Stomach smooth muscle (tissue), 2 donors: ENCODE measurements around the gene TPST2.

Experiments
- H3K27ac ChIP-seq: one replicate; pipeline ENCODE4 v1.7.0; 2013; ENCODE audit warnings: mild to moderate bottlenecking, low read length, inconsistent platforms
- H3K27me3 ChIP-seq, 2 donors: one replicate each; pipeline ENCODE4 v1.7.0; 2013; ENCODE audit warnings: low read length in 2 of 2; ENCODE audit not compliant: insufficient read depth in 2 of 2, control insufficient read depth in 1 of 2
- H3K36me3 ChIP-seq, 2 donors: one replicate each; pipeline ENCODE4 v1.7.0; 2013; ENCODE audit warnings: low read length in 2 of 2; ENCODE audit not compliant: control insufficient read depth in 2 of 2, insufficient read depth in 2 of 2
- H3K4me1 ChIP-seq: one replicate; pipeline ENCODE4 v1.7.0; 2013; ENCODE audit warnings: low read length; ENCODE audit not compliant: control insufficient read depth, insufficient read depth
- H3K4me3 ChIP-seq, 2 donors: one replicate each; pipeline ENCODE4 v1.7.0; 2013; ENCODE audit warnings: low read length in 2 of 2
- H3K9ac ChIP-seq, 2 donors: one replicate each; pipeline ENCODE4 v1.7.0; 2013; ENCODE audit warnings: low read length in 2 of 2, mild to moderate bottlenecking in 1 of 2
- H3K9me3 ChIP-seq, 2 donors: one replicate each; pipeline ENCODE4 v1.7.0; 2013; ENCODE audit warnings: low read length in 2 of 2; ENCODE audit not compliant: control insufficient read depth in 2 of 2
- donor health status: healthy.
- donor health status: Pancreatic carcinoma.

The TPST2 gene

GRCh38 chr22:26483043-26483438 lies 106.9 kb downstream of the TPST2 start:
- no peaks in the 10 kb centered on the region for H3K27me3 ChIP-seq
- peaks cover 35% of the 10 kb centered on the region for H3K4me1 ChIP-seq
- peaks cover 12 to 14% of the 10 kb centered on the region in 2 donors for H3K36me3 ChIP-seq
- H3K9ac ChIP-seq: peak overlapping the region; percentile 96 to 98
- H3K9me3 ChIP-seq: no peaks in the 10 kb centered on the region
- peak overlapping the region; percentile 89 for H3K27ac ChIP-seq
- H3K4me3 ChIP-seq: peak overlapping the region; percentile 78 to 88

DNA sequence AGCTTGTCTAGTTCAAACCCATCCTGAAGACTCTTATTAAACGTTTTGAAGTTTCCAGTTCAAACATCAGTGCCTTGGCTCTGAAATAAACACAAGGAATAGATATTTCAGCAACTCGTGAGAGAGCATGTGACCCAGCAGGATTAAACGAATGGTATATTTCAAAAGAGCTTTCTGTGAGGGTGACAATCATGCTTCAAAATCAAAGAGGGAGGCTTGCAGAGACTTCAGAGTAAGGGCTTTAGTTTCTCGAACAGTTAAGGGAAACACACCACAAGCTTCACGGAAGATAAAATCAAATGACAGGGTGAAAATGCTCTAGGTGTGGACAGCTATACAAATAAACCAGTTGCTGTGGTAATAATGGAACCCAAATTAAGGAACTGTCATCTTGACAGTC lies 107.8 kb downstream of the TPST2 start:
- peaks cover 35% of the 10 kb centered on the region for H3K4me1 ChIP-seq
- H3K27ac ChIP-seq: no peak overlapping the region
- H3K36me3 ChIP-seq: peaks cover 7 to 15% of the 10 kb centered on the region in 2 donors
- H3K9ac ChIP-seq: no peak overlapping the region
- H3K9me3 ChIP-seq: no peaks in the 10 kb centered on the region
- H3K27me3 ChIP-seq: no peaks in the 10 kb centered on the region
- H3K4me3 ChIP-seq: no peak overlapping the region

DNA sequence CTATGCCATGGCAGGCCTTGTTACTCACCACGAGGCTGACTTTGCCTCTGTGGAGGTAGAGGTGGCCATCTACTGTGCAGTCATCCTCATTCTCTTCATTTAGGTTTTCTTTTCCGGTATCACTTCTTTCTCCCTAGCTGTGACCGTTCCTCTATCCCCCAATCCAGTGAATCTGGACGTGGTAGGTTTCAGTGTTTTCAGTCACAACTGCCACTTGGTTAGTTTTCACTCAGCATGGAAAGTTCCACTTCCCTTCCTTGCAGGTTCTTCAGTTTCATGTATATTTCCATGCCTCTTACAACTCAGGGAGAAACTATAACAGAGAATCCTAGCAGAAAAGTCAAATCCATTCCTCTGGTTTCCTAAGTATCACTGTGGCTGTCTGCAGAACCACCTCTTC lies 108.2 kb downstream of the TPST2 start:
- Histone ChIP-seq H3K9me3 (no peaks in the 10 kb centered on the region), H3K4me1 (peaks cover 35% of the 10 kb centered on the region), H3K36me3 (peaks cover 10 to 19% of the 10 kb centered on the region in 2 donors), H3K4me3 (no peak overlapping the region), H3K27me3 (no peaks in the 10 kb centered on the region), H3K27ac (no peak overlapping the region), H3K9ac (no peak overlapping the region)

GRCh38 chr22:26481112-26481693 lies 108.7 kb downstream of the TPST2 start:
- Histone ChIP-seq H3K4me1 (peaks cover 35% of the 10 kb centered on the region), H3K27me3 (no peaks in the 10 kb centered on the region), H3K9ac (no peak overlapping the region), H3K9me3 (no peaks in the 10 kb centered on the region), H3K4me3 (no peak overlapping the region), H3K36me3 (peaks cover 12 to 22% of the 10 kb centered on the region in 2 donors), H3K27ac (no peak overlapping the region)

GRCh38 chr22:26480611-26480932 lies 109.4 kb downstream of the TPST2 start:
- Histone ChIP-seq H3K27me3 (no peaks in the 10 kb centered on the region), H3K27ac (no peak overlapping the region), H3K4me3 (peak overlapping the region in 1 of 2 donors; percentile 29), H3K9me3 (no peaks in the 10 kb centered on the region), H3K9ac (no peak overlapping the region), H3K36me3 (peaks cover 12 to 24% of the 10 kb centered on the region in 2 donors), H3K4me1 (peaks cover 33% of the 10 kb centered on the region)

DNA sequence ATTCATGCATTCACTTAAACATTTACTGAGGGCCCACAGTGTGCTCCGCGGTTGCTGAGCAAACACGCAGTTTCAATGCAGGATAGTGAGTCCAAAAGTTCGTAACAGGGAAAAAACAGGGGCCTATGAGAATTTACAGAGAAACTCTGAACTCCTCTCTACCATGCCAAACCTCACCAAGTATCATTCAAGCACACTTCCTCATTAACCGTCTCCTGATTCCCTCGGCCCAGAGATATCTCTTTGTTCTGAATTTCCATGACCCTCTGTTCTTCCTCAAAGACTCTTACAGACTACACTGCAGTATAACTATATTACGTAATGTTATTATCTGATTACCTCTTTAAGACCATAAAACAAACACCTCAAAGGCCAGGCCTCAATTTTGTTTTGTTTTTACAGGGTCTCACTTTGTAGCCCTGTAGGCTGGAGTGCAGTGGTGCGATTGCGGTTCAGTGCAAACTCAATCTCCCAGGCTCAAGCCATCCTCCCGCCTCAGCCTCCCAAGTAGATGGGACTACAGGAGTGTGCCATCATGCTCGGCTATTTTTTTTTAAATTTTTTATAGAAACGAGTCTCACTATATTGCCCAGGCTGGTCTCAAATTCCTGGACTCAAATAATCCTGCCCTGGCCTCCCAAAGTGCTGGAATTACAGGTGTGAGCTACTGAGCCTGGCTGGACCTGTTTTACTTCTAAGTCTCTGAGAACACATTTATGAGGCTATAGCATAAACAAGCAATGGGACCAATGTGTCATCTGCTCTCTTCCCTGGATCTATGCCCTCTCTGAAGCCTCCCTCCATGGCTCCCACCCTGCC lies 109.9 kb downstream of the TPST2 start:
- H3K27me3 ChIP-seq: no peaks in the 10 kb centered on the region
- H3K9ac ChIP-seq: no peak overlapping the region
- peaks cover 12 to 24% of the 10 kb centered on the region in 2 donors for H3K36me3 ChIP-seq
- peak overlapping the region in 1 of 2 donors; percentile 29 for H3K4me3 ChIP-seq
- H3K4me1 ChIP-seq: peaks cover 29% of the 10 kb centered on the region
- H3K9me3 ChIP-seq: no peaks in the 10 kb centered on the region
- no peak overlapping the region for H3K27ac ChIP-seq

GRCh38 chr22:26479043-26479791 lies 110.7 kb downstream of the TPST2 start:
- Histone ChIP-seq H3K36me3 (peaks cover 17 to 28% of the 10 kb centered on the region in 2 donors), H3K4me3 (no peak overlapping the region), H3K27ac (no peak overlapping the region), H3K9ac (no peak overlapping the region), H3K27me3 (no peaks in the 10 kb centered on the region), H3K9me3 (no peaks in the 10 kb centered on the region), H3K4me1 (peaks cover 22% of the 10 kb centered on the region)

GRCh38 chr22:26477341-26477731 lies 112.6 kb downstream of the TPST2 start:
- no peak overlapping the region for H3K4me3 ChIP-seq
- H3K27ac ChIP-seq: no peak overlapping the region
- no peaks in the 10 kb centered on the region for H3K27me3 ChIP-seq
- no peak overlapping the region for H3K9ac ChIP-seq
- H3K36me3 ChIP-seq: peaks cover 26 to 37% of the 10 kb centered on the region in 2 donors
- H3K4me1 ChIP-seq: peaks cover 13% of the 10 kb centered on the region
- no peaks in the 10 kb centered on the region for H3K9me3 ChIP-seq

DNA sequence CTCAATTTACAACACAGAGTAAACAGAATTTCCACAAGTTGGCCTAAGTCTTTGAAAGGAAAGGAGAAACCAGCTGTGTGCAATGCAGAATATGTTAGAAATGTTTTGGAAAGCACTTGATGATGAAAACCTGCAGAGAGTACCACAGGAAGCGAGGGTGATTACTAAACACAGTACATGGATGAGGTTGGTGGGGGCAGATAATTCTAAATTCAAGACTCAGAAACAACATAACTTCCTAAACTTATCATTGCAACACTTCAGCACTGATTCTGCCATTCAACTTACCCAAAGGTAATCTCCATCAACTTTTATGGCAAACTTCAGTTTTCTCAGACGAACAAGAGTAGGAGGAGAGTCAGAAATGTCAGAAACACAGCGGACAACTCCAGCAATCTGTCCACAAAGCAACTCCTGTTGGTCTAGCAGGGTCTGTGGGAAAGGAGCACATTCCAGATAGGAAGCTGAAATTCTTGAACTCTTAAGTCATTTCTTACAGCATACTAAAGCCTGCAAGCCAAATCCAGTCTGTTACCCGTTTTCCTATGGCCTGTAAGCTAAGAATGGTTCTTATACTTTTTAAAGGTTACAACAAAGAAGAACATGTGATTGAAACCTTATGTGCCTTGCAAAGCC lies 113.1 kb downstream of the TPST2 start:
- Histone ChIP-seq H3K4me1 (peaks cover 13% of the 10 kb centered on the region), H3K27ac (no peak overlapping the region), H3K9me3 (no peaks in the 10 kb centered on the region), H3K36me3 (peaks cover 31 to 41% of the 10 kb centered on the region in 2 donors), H3K9ac (no peak overlapping the region), H3K4me3 (no peak overlapping the region), H3K27me3 (no peaks in the 10 kb centered on the region)

DNA sequence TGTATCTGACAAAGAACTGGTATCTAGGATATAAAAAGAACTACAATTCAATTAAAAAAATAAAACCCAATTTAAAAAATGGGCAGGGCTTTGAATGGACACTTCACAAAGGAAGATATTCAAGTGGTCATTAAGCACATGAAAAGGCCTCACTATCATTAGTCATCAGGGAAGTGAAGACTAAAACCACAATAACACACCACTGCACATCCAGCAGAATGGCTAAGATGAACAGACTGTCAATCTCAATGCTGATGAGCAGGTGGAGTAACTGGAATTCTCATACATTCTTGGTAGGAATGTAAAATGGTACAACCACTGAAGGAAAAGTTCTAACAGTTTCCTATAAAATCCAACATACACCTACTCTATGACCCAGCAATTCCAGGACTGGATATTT lies 115.2 kb downstream of the TPST2 start:
- Histone ChIP-seq H3K9me3 (no peaks in the 10 kb centered on the region), H3K36me3 (peaks cover 41 to 55% of the 10 kb centered on the region in 2 donors), H3K27me3 (no peaks in the 10 kb centered on the region), H3K9ac (no peak overlapping the region), H3K4me3 (no peak overlapping the region), H3K4me1 (peaks cover 3% of the 10 kb centered on the region), H3K27ac (no peak overlapping the region)
